OCI-LY7 (cell line): ENCODE measurements around the gene MAP1A. TPM values are rescaled to one million over a fixed set of nuclear protein-coding genes. Genes with fewer than 3 reads are reported as not detected.

ENCODE experiments used
- BruUV-seq: library from RNA; stranded (reverse); fragments of 400-500 nt; replicated peaks from 2 replicates; lab custom pipeline; 2021; lab: Mats Ljungman, UMichigan
- CTCF ChIA-PET: fragments of 300-600 bp; sonication (Branson Sonifier 250); formaldehyde crosslinking; loops from one replicate; lab custom pipeline; 2022; ENCODE audit warnings: antibody characterized with exemption; ENCODE audit not compliant: unreplicated experiment; lab: Charles Lee
- POLR2A ChIA-PET: fragments of 300-600 bp; sonication (Branson Sonifier 250); formaldehyde crosslinking; loops from one replicate; lab custom pipeline; 2022; ENCODE audit warnings: antibody characterized with exemption; lab: Charles Lee
- DNase-seq: peaks from one replicate; pipeline ENCODE4 v3.0.0-alpha.2; 2015; ENCODE audit warnings: low spot score
- H2AFZ ChIP-seq: fragments of 200-600 bp; sonication (generic), shearing (Covaris generic); 2 replicates; pipeline ENCODE4 v1.6.1; 2014; ENCODE audit warnings: mild to moderate bottlenecking, antibody characterized with exemption, low read length, moderate library complexity
- H3K27ac ChIP-seq: fragments of 200-600 bp; sonication (generic); 2 replicates; pipeline ENCODE4 v1.5.1; 2014; ENCODE audit warnings: mixed run types, low read depth, mild to moderate bottlenecking, moderate library complexity, low read length, inconsistent platforms; ENCODE audit not compliant: poor library complexity, severe bottlenecking
- H3K36me3 ChIP-seq: fragments of 200-600 bp; sonication (generic); 2 replicates; pipeline ENCODE4 v1.6.1; 2014; ENCODE audit warnings: mild to moderate bottlenecking, antibody characterized with exemption, low read length, moderate library complexity, mixed read lengths; ENCODE audit not compliant: insufficient read depth
- H3K4me1 ChIP-seq: fragments of 200-600 bp; sonication (generic); 2 replicates; pipeline ENCODE4 v1.5.1; 2014; ENCODE audit warnings: mild to moderate bottlenecking, low read length; ENCODE audit not compliant: insufficient read depth, poor library complexity, severe bottlenecking
- H3K4me2 ChIP-seq: fragments of 200-600 bp; sonication (generic); 2 replicates; pipeline ENCODE4 v1.6.1; 2014; ENCODE audit warnings: mild to moderate bottlenecking, low read length
- H3K4me3 ChIP-seq: fragments of 200-600 bp; sonication (generic); 2 replicates; pipeline ENCODE4 v1.5.1; 2014; ENCODE audit warnings: mild to moderate bottlenecking, low read depth, low read length; ENCODE audit not compliant: poor library complexity, severe bottlenecking
- H3K79me2 ChIP-seq: fragments of 200-600 bp; sonication (generic); 2 replicates; pipeline ENCODE4 v1.6.1; 2016; ENCODE audit warnings: low read depth, mild to moderate bottlenecking, low read length, moderate library complexity, mixed read lengths; ENCODE audit not compliant: insufficient read depth
- H3K9me2 ChIP-seq: fragments of 200-600 bp; sonication (generic); 2 replicates; pipeline ENCODE4 v1.6.1; 2016; ENCODE audit warnings: mild to moderate bottlenecking, low read length, mixed read lengths; ENCODE audit not compliant: insufficient read depth
- H3K9me3 ChIP-seq: fragments of 200-600 bp; sonication (generic); 2 replicates; pipeline ENCODE4 v1.6.1; 2014; ENCODE audit warnings: mild to moderate bottlenecking, mixed run types, low read length, mixed read lengths
- H4K20me1 ChIP-seq: fragments of 200-600 bp; sonication (generic); 2 replicates; pipeline ENCODE4 v1.6.1; 2014; ENCODE audit warnings: mild to moderate bottlenecking, antibody characterized with exemption, low read length, moderate library complexity, mixed read lengths; ENCODE audit not compliant: insufficient read depth
- CTCF ChIP-seq: fragments of 200-600 bp; sonication (generic); conservative IDR thresholded peaks from 2 replicates; pipeline ENCODE4 v1.5.1; 2014; ENCODE audit warnings: mild to moderate bottlenecking, antibody characterized with exemption, low read length, moderate library complexity, mixed read lengths
- EZH2phosphoT487 ChIP-seq: fragments of 200-600 bp; sonication (generic); IDR thresholded peaks from 2 replicates; pipeline ENCODE4 v1.6.1; 2018; ENCODE audit warnings: low read depth, borderline replicate concordance, mild to moderate bottlenecking, mixed run types, antibody characterized with exemption, low read length, moderate library complexity, mixed read lengths
- intact Hi-C: fragments of 100-400 bp; cut with micrococcal nuclease; formaldehyde crosslinking; loops from one replicate; pipeline ENCODE4 v1.10.0; 2022; ENCODE audit not compliant: unreplicated experiment
- total RNA-seq, 2 experiments: library from RNA; depleted of rRNA in 1 of 2; stranded (reverse); fragments of >200 nt in 1 of 2; shearing (Covaris generic) in 1 of 2; gene quantifications; 2 replicates each; pipeline ENCODE4 v1.2.3, GENCODE V29; 2014 to 2022

MAP1A gene
- total RNA-seq, 2 experiments from 2014 or later: 3.3 to 3.8 TPM

GRCh38 chr15:43508421-43508820 lies 9.0 kb upstream of the MAP1A start:
- TF ChIP-seq CTCF (no peak), EZH2phosphoT487 (no peak)
- no TSS peak for BruUV-seq
- Histone ChIP-seq H3K36me3 (no peaks in the 10 kb centered on the region), H3K4me2 (no peak overlapping the region), H2AFZ (no peak overlapping the region), H3K4me3 (no peak overlapping the region), H3K27ac (no peak overlapping the region), H3K4me1 (peaks cover 19% of the 10 kb centered on the region), H4K20me1 (no peaks in the 10 kb centered on the region), H3K9me3 (no peaks in the 10 kb centered on the region), H3K9me2 (no peaks in the 10 kb centered on the region), H3K79me2 (no peaks in the 10 kb centered on the region)
- CTCF ChIA-PET: no interaction called here
- POLR2A ChIA-PET: no interaction called here
- intact Hi-C loops: loop anchor here (2.0 kb wide), 1 partner anchor 30 kb away; no protein-coding TSS in a partner anchor
- DNase-seq: no peak

- H3K27ac ChIP-seq: no peak overlapping the region
- intact Hi-C loops: loop anchor here (2.0 kb wide), 1 partner anchor 30 kb away; no protein-coding TSS in a partner anchor
- no peaks in the 10 kb centered on the region for H4K20me1 ChIP-seq
- peaks cover 19% of the 10 kb centered on the region for H3K4me1 ChIP-seq
- peak overlapping the region; percentile 90; the same call in 1 of the 2 replicates for H2AFZ ChIP-seq
- H3K9me3 ChIP-seq: no peaks in the 10 kb centered on the region
- TF ChIP-seq CTCF (no peak), EZH2phosphoT487 (no peak)
- CTCF ChIA-PET: no interaction called here
- no peak overlapping the region for H3K4me3 ChIP-seq
- POLR2A ChIA-PET: no interaction called here
- no peaks in the 10 kb centered on the region for H3K36me3 ChIP-seq
- H3K79me2 ChIP-seq: no peaks in the 10 kb centered on the region
- no peaks in the 10 kb centered on the region for H3K9me2 ChIP-seq
- DNase-seq: no peak
- no TSS peak for BruUV-seq
- H3K4me2 ChIP-seq: peak overlapping the region; percentile 91
Observed at GRCh38 chr15:43508991-43509659, 8.3 kb upstream of the MAP1A start.

- TF ChIP-seq CTCF (no peak), EZH2phosphoT487 (no peak)
- H3K27ac ChIP-seq: peak overlapping the region; percentile 71
Observed at GRCh38 chr15:43509660-43510199, 7.7 kb upstream of the MAP1A start.

More at GRCh38 chr15:43509660-43510199, 7.7 kb upstream of the MAP1A start:
- no TSS peak for BruUV-seq
- intact Hi-C loops: loop anchor here (2.0 to 5.0 kb wide), 2 partner anchors 29 to 137 kb away; partner anchors contain the start of genes TUBGCP4 and ZSCAN29
- Histone ChIP-seq H3K4me2 (peak overlapping the region; percentile 91), H3K4me3 (peak overlapping the region; percentile 73), H3K9me2 (no peaks in the 10 kb centered on the region), H4K20me1 (no peaks in the 10 kb centered on the region), H2AFZ (peak overlapping the region; percentile 90; the same call in 1 of the 2 replicates), H3K79me2 (no peaks in the 10 kb centered on the region), H3K4me1 (peaks cover 19% of the 10 kb centered on the region), H3K36me3 (no peaks in the 10 kb centered on the region), H3K9me3 (no peaks in the 10 kb centered on the region)
- POLR2A ChIA-PET: interaction anchor here (0.5 to 3.0 kb wide), 3 partner anchors 17 to 382 kb away, joined by 3 to 14 read pairs (median 3); partner anchors contain the start of gene TP53BP1
- CTCF ChIA-PET: interaction anchor here (1.4 kb wide), 1 partner anchor 16 kb away, joined by 3 read pairs; the partner anchor contains the start of gene TP53BP1
- DNase-seq: peak; percentile 18
